Mesenchymal stem cell (in vitro differentiated cells and primary cell): ENCODE data around the gene CEP89.

Experiments used
- DNase-seq: peaks from one replicate; pipeline ENCODE4 v3.0.0-alpha.2; 2013
- H2AFZ ChIP-seq: one replicate; pipeline ENCODE4 v1.6.1; 2013; ENCODE audit warnings: low read depth, mild to moderate bottlenecking, control low read depth, inconsistent platforms, low read length, moderate library complexity
- H2AK5ac ChIP-seq: 2 replicates; pipeline ENCODE4 v1.6.1; 2013; ENCODE audit warnings: low read length, moderate library complexity, mild to moderate bottlenecking, inconsistent platforms; ENCODE audit not compliant: severe bottlenecking
- H2BK120ac ChIP-seq: one replicate; pipeline ENCODE4 v1.6.1; 2013; ENCODE audit warnings: low read depth, mild to moderate bottlenecking, inconsistent platforms, low read length, moderate library complexity
- H2BK12ac ChIP-seq, 2 experiments: one replicate each; pipeline ENCODE4 v1.6.1; 2013; ENCODE audit warnings: inconsistent platforms in 2 of 2, low read length in 2 of 2, mild to moderate bottlenecking in 2 of 2, moderate library complexity in 2 of 2, control low read depth in 1 of 2
- H2BK15ac ChIP-seq: one replicate; pipeline ENCODE4 v1.6.1; 2013; ENCODE audit warnings: mild to moderate bottlenecking, low read depth, inconsistent platforms; ENCODE audit not compliant: poor library complexity, severe bottlenecking
- H2BK5ac ChIP-seq: 2 replicates; pipeline ENCODE4 v1.6.1; 2013; ENCODE audit warnings: low read depth, mild to moderate bottlenecking, low read length, control low read depth, inconsistent platforms; ENCODE audit not compliant: poor library complexity, severe bottlenecking
- H3K14ac ChIP-seq, 2 experiments: one replicate each; pipeline ENCODE4 v1.6.1; 2013; ENCODE audit warnings: inconsistent platforms in 2 of 2, low read length in 2 of 2, control low read depth in 1 of 2, mild to moderate bottlenecking in 1 of 2, moderate library complexity in 1 of 2
- H3K18ac ChIP-seq, 2 experiments: one replicate each; pipeline ENCODE4 v1.6.1; 2013; ENCODE audit warnings: inconsistent platforms in 2 of 2, low read length in 2 of 2, control low read depth in 1 of 2, low read depth in 1 of 2, mild to moderate bottlenecking in 1 of 2
- H3K23ac ChIP-seq, 2 experiments: one replicate each; pipeline ENCODE4 v1.6.1; 2013; ENCODE audit warnings: inconsistent platforms in 2 of 2, low read length in 2 of 2, mild to moderate bottlenecking in 2 of 2, moderate library complexity in 2 of 2, control low read depth in 1 of 2
- H3K27ac ChIP-seq: 2 replicates; pipeline ENCODE4 v1.5.1; 2013; ENCODE audit warnings: mild to moderate bottlenecking, moderate library complexity, low read length, control low read depth, inconsistent platforms; ENCODE audit not compliant: poor library complexity, severe bottlenecking
- H3K27me3 ChIP-seq, 2 experiments: 2 replicates each; pipeline versions ENCODE4 v1.6.1 to v1.7.0; 2013; ENCODE audit warnings: low read length in 2 of 2, mild to moderate bottlenecking in 2 of 2, moderate library complexity in 2 of 2, control low read depth in 1 of 2, inconsistent platforms in 1 of 2; ENCODE audit not compliant: control insufficient read depth in 1 of 2, insufficient read depth in 1 of 2
- H3K36me3 ChIP-seq, 2 experiments: 2 replicates each; pipeline versions ENCODE4 v1.6.1 to v1.7.0; 2013; ENCODE audit warnings: low read length in 2 of 2, control low read depth in 1 of 2, inconsistent platforms in 1 of 2, low read depth in 1 of 2, mild to moderate bottlenecking in 1 of 2; ENCODE audit not compliant: insufficient read depth in 2 of 2, control insufficient read depth in 1 of 2
- H3K4ac ChIP-seq, 2 experiments: one replicate each; pipeline ENCODE4 v1.6.1; 2013; ENCODE audit warnings: inconsistent platforms in 2 of 2, low read length in 2 of 2, mild to moderate bottlenecking in 2 of 2, moderate library complexity in 2 of 2, control low read depth in 1 of 2, low read depth in 1 of 2
- H3K4me1 ChIP-seq: 2 replicates; pipeline ENCODE4 v1.6.1; 2013; ENCODE audit warnings: low read depth, low read length, control low read depth; ENCODE audit not compliant: control insufficient read depth, insufficient read depth
- H3K4me2 ChIP-seq: 2 replicates; pipeline ENCODE4 v1.6.1; 2013; ENCODE audit warnings: low read length, mild to moderate bottlenecking, inconsistent platforms; ENCODE audit not compliant: poor library complexity, severe bottlenecking
- H3K4me3 ChIP-seq, 2 experiments: 2 replicates each; pipeline versions ENCODE4 v1.5.1 to v1.7.0; 2013; ENCODE audit warnings: low read length in 2 of 2, mild to moderate bottlenecking in 2 of 2, control low read depth in 1 of 2, low read depth in 1 of 2; ENCODE audit not compliant: insufficient read depth in 1 of 2
- H3K79me1 ChIP-seq: replicated peaks from 2 replicates; pipeline ENCODE4 v1.6.1; 2013; ENCODE audit warnings: mild to moderate bottlenecking, control low read depth, low read length, inconsistent platforms; ENCODE audit not compliant: poor library complexity, severe bottlenecking
- H3K9ac ChIP-seq: 2 replicates; pipeline ENCODE4 v1.7.0; 2013; ENCODE audit warnings: mild to moderate bottlenecking, low read length, moderate library complexity
- H3K9me3 ChIP-seq: 2 replicates; pipeline ENCODE4 v1.7.0; 2013; ENCODE audit warnings: mild to moderate bottlenecking, low read length; ENCODE audit not compliant: control insufficient read depth
- H4K8ac ChIP-seq: one replicate; pipeline ENCODE4 v1.6.1; 2013; ENCODE audit warnings: inconsistent platforms, mild to moderate bottlenecking, low read length, moderate library complexity
- H4K91ac ChIP-seq: one replicate; pipeline ENCODE4 v1.6.1; 2013; ENCODE audit warnings: mild to moderate bottlenecking, low read length, inconsistent platforms
- WGBS: methylation state at CpG from one replicate; pipeline ENCODE4 v1.1.7; 2013; ENCODE audit warnings: mixed read lengths; 5-methylcytosine and 5-hydroxymethylcytosine counted together

Gene CEP89

GRCh38 chr19:32880622-32881021 is 91.1 kb downstream of the CEP89 start:
- Histone ChIP-seq H4K91ac (no peak overlapping the region), H2BK12ac (no peak overlapping the region), H3K4me2 (no peak overlapping the region), H3K23ac (no peak overlapping the region), H3K79me1 (no peaks in the 10 kb centered on the region), H3K4me3 (no peak overlapping the region), H2BK120ac (no peak overlapping the region), H2BK15ac (no peak overlapping the region), H2BK5ac (no peak overlapping the region), H3K36me3 (peaks cover 28 to 30% of the 10 kb centered on the region in 2 experiments), H3K9ac (no peak overlapping the region), H2AK5ac (no peak overlapping the region), H3K27me3 (no peaks in the 10 kb centered on the region), H3K14ac (no peak overlapping the region), H2AFZ (no peak overlapping the region), H3K4me1 (peaks cover 12% of the 10 kb centered on the region), H3K4ac (no peak overlapping the region), H3K27ac (no peak overlapping the region), H4K8ac (no peak overlapping the region), H3K9me3 (no peaks in the 10 kb centered on the region), H3K18ac (no peak overlapping the region)
- 92% methylated on average over 2 of the region's 2 CpGs for WGBS
- no peak for DNase-seq

GRCh38 chr19:32879741-32880140 is 92.0 kb downstream of the CEP89 start:
- H3K9ac ChIP-seq = no peak overlapping the region
- no peak overlapping the region for H3K14ac ChIP-seq
- H2AFZ ChIP-seq = no peak overlapping the region
- no peak overlapping the region for H3K27ac ChIP-seq
- H3K4me1 ChIP-seq = peaks cover 16% of the 10 kb centered on the region
- peaks cover 27 to 33% of the 10 kb centered on the region in 2 experiments for H3K36me3 ChIP-seq
- WGBS = 93% methylated on average over 8 of the region's 8 CpGs
- no peak overlapping the region for H2AK5ac ChIP-seq
- no peaks in the 10 kb centered on the region for H3K27me3 ChIP-seq
- no peak overlapping the region for H3K18ac ChIP-seq
- no peak overlapping the region for H2BK12ac ChIP-seq
- H2BK15ac ChIP-seq = no peak overlapping the region
- no peak overlapping the region for H3K4me3 ChIP-seq
- H3K9me3 ChIP-seq = no peaks in the 10 kb centered on the region
- H4K91ac ChIP-seq = no peak overlapping the region
- no peak for DNase-seq
- H3K23ac ChIP-seq = no peak overlapping the region
- H4K8ac ChIP-seq = no peak overlapping the region
- H2BK5ac ChIP-seq = no peak overlapping the region
- H2BK120ac ChIP-seq = no peak overlapping the region
- no peak overlapping the region for H3K4me2 ChIP-seq
- no peak overlapping the region for H3K4ac ChIP-seq
- no peaks in the 10 kb centered on the region for H3K79me1 ChIP-seq

- Histone ChIP-seq H3K4me2 (no peak overlapping the region), H2BK5ac (no peak overlapping the region), H3K18ac (no peak overlapping the region), H3K27ac (no peak overlapping the region), H4K8ac (no peak overlapping the region), H3K9me3 (no peaks in the 10 kb centered on the region), H2BK12ac (no peak overlapping the region), H3K4me1 (peaks cover 16% of the 10 kb centered on the region), H2BK15ac (no peak overlapping the region), H3K9ac (no peak overlapping the region), H3K27me3 (no peaks in the 10 kb centered on the region), H3K4ac (no peak overlapping the region), H2AK5ac (no peak overlapping the region), H4K91ac (no peak overlapping the region), H3K79me1 (no peaks in the 10 kb centered on the region), H3K36me3 (peaks cover 27 to 33% of the 10 kb centered on the region in 2 experiments), H2BK120ac (no peak overlapping the region), H2AFZ (no peak overlapping the region), H3K4me3 (no peak overlapping the region), H3K14ac (no peak overlapping the region), H3K23ac (no peak overlapping the region)
- WGBS = 98% methylated on average over 10 of the region's 12 CpGs
- no peak for DNase-seq
Measured at GRCh38 chr19:32878988-32879387, 92.8 kb downstream of the CEP89 start.

DNA sequence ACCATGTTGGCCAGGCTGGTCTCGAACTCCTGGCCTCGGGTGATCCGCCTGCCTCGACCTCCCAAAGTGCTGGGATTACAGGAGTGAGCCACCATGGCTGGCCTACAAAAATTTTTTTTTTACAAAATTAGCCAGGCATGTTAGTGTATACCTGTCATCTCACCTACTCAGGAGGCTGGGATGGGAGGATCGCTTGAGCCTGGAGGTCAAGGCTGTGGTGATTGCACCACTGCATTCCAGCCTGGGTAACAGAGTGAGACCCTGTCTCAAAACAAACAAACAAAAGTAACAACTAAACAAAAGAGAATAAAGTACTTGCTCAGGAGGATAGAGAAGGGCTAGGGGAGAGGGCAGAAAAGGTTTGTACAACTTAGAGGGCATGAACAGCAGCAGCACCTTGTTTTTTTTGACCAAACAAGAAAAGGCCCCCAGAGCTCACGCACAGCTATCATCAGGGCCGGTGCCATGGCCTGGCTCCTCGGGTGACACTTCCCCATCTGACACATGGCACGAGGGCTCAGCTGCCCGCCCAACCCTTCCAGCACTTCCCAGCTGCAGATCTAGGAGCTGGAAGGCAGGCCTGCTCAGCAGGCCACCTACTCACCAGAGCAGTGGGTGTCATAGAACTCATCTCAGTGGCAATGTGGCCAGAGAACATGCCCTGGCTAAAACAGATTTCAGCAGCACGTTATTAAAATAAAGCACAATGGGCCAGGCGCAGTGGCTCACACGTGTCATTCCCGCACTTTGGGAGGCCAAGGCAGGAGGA is 93.6 kb downstream of the CEP89 start:
- H2BK15ac ChIP-seq = no peak overlapping the region
- H4K8ac ChIP-seq = no peak overlapping the region
- H2BK12ac ChIP-seq = no peak overlapping the region
- no peak overlapping the region for H3K23ac ChIP-seq
- peaks cover 16% of the 10 kb centered on the region for H3K4me1 ChIP-seq
- H3K27ac ChIP-seq = no peak overlapping the region
- H3K27me3 ChIP-seq = no peaks in the 10 kb centered on the region
- no peak overlapping the region for H3K4ac ChIP-seq
- H2BK120ac ChIP-seq = no peak overlapping the region
- no peaks in the 10 kb centered on the region for H3K79me1 ChIP-seq
- H2AK5ac ChIP-seq = no peak overlapping the region
- no peak overlapping the region for H2BK5ac ChIP-seq
- H4K91ac ChIP-seq = no peak overlapping the region
- peaks cover 27 to 33% of the 10 kb centered on the region in 2 experiments for H3K36me3 ChIP-seq
- H3K14ac ChIP-seq = no peak overlapping the region
- H3K4me3 ChIP-seq = no peak overlapping the region
- H3K4me2 ChIP-seq = no peak overlapping the region
- no peak overlapping the region for H2AFZ ChIP-seq
- no peak overlapping the region for H3K9ac ChIP-seq
- no peak for DNase-seq
- H3K18ac ChIP-seq = no peak overlapping the region
- no peaks in the 10 kb centered on the region for H3K9me3 ChIP-seq
- WGBS = 97% methylated on average over 13 of the region's 14 CpGs
